OCI-LY3 (cell line): Measurements from ENCODE around the gene MATN1.

Experiments
- EZH2phosphoT487 ChIP-seq: fragments of 200-600 bp; shearing (Covaris generic); IDR thresholded peaks from 2 replicates; pipeline ENCODE4 v1.6.1; 2018; ENCODE audit warnings: antibody characterized with exemption, mixed run types, low read depth
- TF ChIP-seq, protein P1 (sequence below): fragments of 200-600, 300-600 bp; sonication (generic); IDR thresholded peaks from 2 replicates; pipeline ENCODE4 v1.5.1; 2014; ENCODE audit warnings: antibody characterized with exemption, low read length, low read depth

DNA sequence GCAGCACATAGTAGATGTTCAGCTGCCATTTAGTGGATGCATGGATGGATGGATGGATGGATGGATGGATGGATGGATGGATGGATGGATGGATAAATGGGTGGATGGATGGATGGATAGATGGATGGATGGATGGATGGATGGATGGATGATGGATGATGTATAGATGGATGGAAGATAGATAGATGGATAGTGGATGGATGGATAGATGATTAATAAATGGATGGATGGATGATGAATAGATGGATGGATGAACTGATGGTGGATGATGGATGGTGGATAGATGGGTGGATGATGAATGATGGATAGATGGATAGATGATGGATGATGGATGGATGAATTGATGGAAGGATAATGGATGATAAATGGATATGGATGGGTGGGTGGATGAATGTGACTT lies 20.6 kb downstream of the MATN1 start:
- TF ChIP-seq EZH2phosphoT487, result no peak
- TF ChIP-seq, protein P1, sequence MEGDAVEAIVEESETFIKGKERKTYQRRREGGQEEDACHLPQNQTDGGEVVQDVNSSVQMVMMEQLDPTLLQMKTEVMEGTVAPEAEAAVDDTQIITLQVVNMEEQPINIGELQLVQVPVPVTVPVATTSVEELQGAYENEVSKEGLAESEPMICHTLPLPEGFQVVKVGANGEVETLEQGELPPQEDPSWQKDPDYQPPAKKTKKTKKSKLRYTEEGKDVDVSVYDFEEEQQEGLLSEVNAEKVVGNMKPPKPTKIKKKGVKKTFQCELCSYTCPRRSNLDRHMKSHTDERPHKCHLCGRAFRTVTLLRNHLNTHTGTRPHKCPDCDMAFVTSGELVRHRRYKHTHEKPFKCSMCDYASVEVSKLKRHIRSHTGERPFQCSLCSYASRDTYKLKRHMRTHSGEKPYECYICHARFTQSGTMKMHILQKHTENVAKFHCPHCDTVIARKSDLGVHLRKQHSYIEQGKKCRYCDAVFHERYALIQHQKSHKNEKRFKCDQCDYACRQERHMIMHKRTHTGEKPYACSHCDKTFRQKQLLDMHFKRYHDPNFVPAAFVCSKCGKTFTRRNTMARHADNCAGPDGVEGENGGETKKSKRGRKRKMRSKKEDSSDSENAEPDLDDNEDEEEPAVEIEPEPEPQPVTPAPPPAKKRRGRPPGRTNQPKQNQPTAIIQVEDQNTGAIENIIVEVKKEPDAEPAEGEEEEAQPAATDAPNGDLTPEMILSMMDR, result no peak
